GM12878 (cell line): ENCODE data around the gene NCL. TPM values are rescaled to one million over a fixed set of nuclear protein-coding genes. Genes with fewer than 3 reads are reported as not detected.
A peak's percentile ranks its signal among the peaks of the same experiment; 100 is the strongest.

Source experiments
- BHLHE40 ChIP-seq, 2 experiments: fragments of 450-650 bp in 1 of 2; IDR thresholded peaks; 2 replicates each; pipeline ENCODE4 v1.6.1; 2011 to 2017; ENCODE audit warnings: low read depth in 2 of 2, borderline replicate concordance in 1 of 2, improper control_type of control experiment in 1 of 2, low read length in 1 of 2, mild to moderate bottlenecking in 1 of 2
- CBX3 ChIP-seq: fragments of 200-600 bp; sonication (generic); IDR thresholded peaks from 2 replicates; pipeline ENCODE4 v1.6.1; 2016; ENCODE audit warnings: low read depth, borderline replicate concordance
- CEBPZ ChIP-seq: fragments of 150-350 bp; IDR thresholded peaks from 2 replicates; pipeline ENCODE4 v1.6.1; 2016; ENCODE audit warnings: low read depth, low read length
- CREM ChIP-seq: IDR thresholded peaks from 2 replicates; pipeline ENCODE4 v1.6.1; 2014; ENCODE audit warnings: antibody characterized with exemption, low read depth
- ESRRA ChIP-seq: IDR thresholded peaks from 2 replicates; pipeline ENCODE4 v1.6.1; 2012; ENCODE audit warnings: mild to moderate bottlenecking, low read length, improper control_type of control experiment
- ETV6 ChIP-seq, 2 experiments: fragments of 450-650 bp in 1 of 2; IDR thresholded peaks in 1 of 2; conservative IDR thresholded peaks in 1 of 2; 2 replicates each; pipeline ENCODE4 v1.6.1; 2014; ENCODE audit warnings: antibody characterized with exemption in 1 of 2, borderline replicate concordance in 1 of 2, low read depth in 1 of 2, mild to moderate bottlenecking in 1 of 2, moderate library complexity in 1 of 2
- MEF2A ChIP-seq: IDR thresholded peaks from 2 replicates; pipeline ENCODE4 v1.6.1; 2011; ENCODE audit warnings: low read depth, mild to moderate bottlenecking, low read length, moderate library complexity; ENCODE audit not compliant: insufficient read depth
- MEF2B ChIP-seq: fragments of 450-650 bp; IDR thresholded peaks from 2 replicates; pipeline ENCODE4 v1.6.1; 2018; ENCODE audit warnings: mild to moderate bottlenecking, moderate library complexity; ENCODE audit not compliant: partially characterized antibody, poor library complexity, severe bottlenecking
- MTA3 ChIP-seq: IDR thresholded peaks from 2 replicates; pipeline ENCODE4 v1.6.1; 2012; ENCODE audit warnings: low read length, inconsistent platforms, borderline replicate concordance
- SMAD1 ChIP-seq: fragments of 450-650 bp; IDR thresholded peaks from 2 replicates; pipeline ENCODE4 v1.6.1; 2018; ENCODE audit warnings: mild to moderate bottlenecking, low read depth; ENCODE audit not compliant: partially characterized antibody
- TBL1XR1 ChIP-seq: IDR thresholded peaks from 2 replicates; pipeline ENCODE4 v1.6.1; 2012; ENCODE audit warnings: low read depth, low read length, improper control_type of control experiment
- ZNF217 ChIP-seq: fragments of 450-650 bp; IDR thresholded peaks from 2 replicates; pipeline ENCODE4 v1.6.1; 2017; ENCODE audit warnings: antibody characterized with exemption, mild to moderate bottlenecking
- polyA plus RNA-seq, 11 experiments: library from polyadenylated mRNA; depleted of rRNA in 4 of 11; unstranded in 6 of 11; stranded (reverse) in 5 of 11; fragments of >200 nt; fragmentation: Nextera tagmentation in 4 of 11; fragmentation: Illumina TruSeq in 1 of 11; extraction: Ambion mirVana in 4 of 11; extraction: Trizol in 1 of 11; gene quantifications; 1 replicate in 1 of 11; 2 replicates in 10 of 11; pipeline versions ENCODE4 v1.2.1 to v1.2.3, GENCODE V29; 2011 to 2016; ENCODE audit warnings: inconsistent platforms in 2 of 11, missing spikeins in 2 of 11, low read depth in 1 of 11
- total RNA-seq, 4 experiments: library from RNA; depleted of rRNA in 3 of 4; stranded (reverse); fragments of >200 nt in 3 of 4; fragmentation: Illumina TruSeq in 1 of 4; extraction: Trizol in 1 of 4; gene quantifications; 2 replicates each; pipeline versions ENCODE4 v1.2.1 to v1.2.3, GENCODE V29; 2013 to 2021
- TF ChIP-seq, protein P1 (sequence below): fragments of 450-650 bp; formaldehyde crosslinking; IDR thresholded peaks from 2 replicates; pipeline ENCODE4 v1.5.0; 2022; ENCODE audit warnings: mild to moderate bottlenecking, missing genetic modification characterization
- TF ChIP-seq, protein P2 (sequence below): IDR thresholded peaks from 2 replicates; pipeline ENCODE4 v1.6.1; 2011; ENCODE audit warnings: borderline replicate concordance, low read depth, mild to moderate bottlenecking, moderate library complexity, low read length; ENCODE audit not compliant: insufficient read depth, poor library complexity, severe bottlenecking
- TF ChIP-seq, protein P3 (sequence below): fragments of 450-650 bp; IDR thresholded peaks from 2 replicates; pipeline ENCODE4 v1.6.1; 2017; ENCODE audit warnings: borderline replicate concordance
- TF ChIP-seq, protein P4 (sequence below): fragments of 450-650 bp; IDR thresholded peaks from 2 replicates; pipeline ENCODE4 v1.6.1; 2018; ENCODE audit warnings: borderline replicate concordance, mild to moderate bottlenecking; ENCODE audit not compliant: partially characterized antibody

The NCL gene
- total and polyA plus RNA-seq, 10 of the 15 experiments (the other 5 are each of a cell fraction or from before 2014, with no cell fraction given) = 123 to 1,207 (median 529) TPM

DNA sequence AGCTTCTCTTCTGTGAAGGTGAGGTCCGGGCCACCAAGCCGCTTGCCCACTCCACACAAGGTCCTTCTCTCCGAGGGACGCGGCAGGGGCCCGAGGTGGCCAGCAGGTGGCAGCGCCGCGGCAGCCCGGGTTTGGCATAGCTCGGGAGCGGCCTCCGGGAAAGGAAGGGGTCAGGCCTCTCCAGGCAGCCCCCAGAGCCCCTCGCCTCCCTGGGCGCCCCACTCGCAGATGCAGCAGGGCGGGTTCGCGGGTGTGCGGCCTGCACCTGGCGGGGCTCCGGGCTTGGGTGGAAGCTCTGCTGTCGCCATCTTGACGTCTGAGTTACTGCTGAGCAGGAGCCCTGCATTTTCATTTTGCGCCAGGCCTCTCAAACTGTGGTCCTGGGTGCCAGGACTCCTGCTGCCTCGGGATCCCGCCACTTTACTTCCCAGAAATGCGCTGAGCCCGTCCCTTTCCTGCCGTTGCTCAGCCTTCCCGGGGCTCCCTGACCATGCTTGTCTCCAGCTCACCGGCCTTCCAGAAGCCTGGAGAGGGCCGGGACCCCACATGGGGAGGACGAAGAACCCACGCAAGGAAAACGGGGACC lies 18.6 kb upstream of the NCL start (continued):
- TF ChIP-seq, protein P1, sequence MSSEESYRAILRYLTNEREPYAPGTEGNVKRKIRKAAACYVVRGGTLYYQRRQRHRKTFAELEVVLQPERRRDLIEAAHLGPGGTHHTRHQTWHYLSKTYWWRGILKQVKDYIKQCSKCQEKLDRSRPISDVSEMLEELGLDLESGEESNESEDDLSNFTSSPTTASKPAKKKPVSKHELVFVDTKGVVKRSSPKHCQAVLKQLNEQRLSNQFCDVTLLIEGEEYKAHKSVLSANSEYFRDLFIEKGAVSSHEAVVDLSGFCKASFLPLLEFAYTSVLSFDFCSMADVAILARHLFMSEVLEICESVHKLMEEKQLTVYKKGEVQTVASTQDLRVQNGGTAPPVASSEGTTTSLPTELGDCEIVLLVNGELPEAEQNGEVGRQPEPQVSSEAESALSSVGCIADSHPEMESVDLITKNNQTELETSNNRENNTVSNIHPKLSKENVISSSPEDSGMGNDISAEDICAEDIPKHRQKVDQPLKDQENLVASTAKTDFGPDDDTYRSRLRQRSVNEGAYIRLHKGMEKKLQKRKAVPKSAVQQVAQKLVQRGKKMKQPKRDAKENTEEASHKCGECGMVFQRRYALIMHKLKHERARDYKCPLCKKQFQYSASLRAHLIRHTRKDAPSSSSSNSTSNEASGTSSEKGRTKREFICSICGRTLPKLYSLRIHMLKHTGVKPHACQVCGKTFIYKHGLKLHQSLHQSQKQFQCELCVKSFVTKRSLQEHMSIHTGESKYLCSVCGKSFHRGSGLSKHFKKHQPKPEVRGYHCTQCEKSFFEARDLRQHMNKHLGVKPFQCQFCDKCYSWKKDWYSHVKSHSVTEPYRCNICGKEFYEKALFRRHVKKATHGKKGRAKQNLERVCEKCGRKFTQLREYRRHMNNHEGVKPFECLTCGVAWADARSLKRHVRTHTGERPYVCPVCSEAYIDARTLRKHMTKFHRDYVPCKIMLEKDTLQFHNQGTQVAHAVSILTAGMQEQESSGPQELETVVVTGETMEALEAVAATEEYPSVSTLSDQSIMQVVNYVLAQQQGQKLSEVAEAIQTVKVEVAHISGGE = no peak
- TF ChIP-seq MEF2B = peak; percentile 36
- no peak for TF ChIP-seq MEF2A
- no peak for TF ChIP-seq ESRRA
- no peak for TF ChIP-seq CREM
- TF ChIP-seq BHLHE40 (IDR thresholded peaks at IDR 0.05; ENCODE audit: borderline replicate concordance in 1 of 2, low read depth in 2 of 2, low read length in 1 of 2) = no peak; a peak in 1 of 4 replicates
- no peak for TF ChIP-seq SMAD1
- no peak for TF ChIP-seq CBX3
- no peak for TF ChIP-seq CEBPZ
- TF ChIP-seq, protein P2, sequence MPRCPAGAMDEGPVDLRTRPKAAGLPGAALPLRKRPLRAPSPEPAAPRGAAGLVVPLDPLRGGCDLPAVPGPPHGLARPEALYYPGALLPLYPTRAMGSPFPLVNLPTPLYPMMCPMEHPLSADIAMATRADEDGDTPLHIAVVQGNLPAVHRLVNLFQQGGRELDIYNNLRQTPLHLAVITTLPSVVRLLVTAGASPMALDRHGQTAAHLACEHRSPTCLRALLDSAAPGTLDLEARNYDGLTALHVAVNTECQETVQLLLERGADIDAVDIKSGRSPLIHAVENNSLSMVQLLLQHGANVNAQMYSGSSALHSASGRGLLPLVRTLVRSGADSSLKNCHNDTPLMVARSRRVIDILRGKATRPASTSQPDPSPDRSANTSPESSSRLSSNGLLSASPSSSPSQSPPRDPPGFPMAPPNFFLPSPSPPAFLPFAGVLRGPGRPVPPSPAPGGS = no peak
- TF ChIP-seq ZNF217 = no peak
- TF ChIP-seq, protein P3, sequence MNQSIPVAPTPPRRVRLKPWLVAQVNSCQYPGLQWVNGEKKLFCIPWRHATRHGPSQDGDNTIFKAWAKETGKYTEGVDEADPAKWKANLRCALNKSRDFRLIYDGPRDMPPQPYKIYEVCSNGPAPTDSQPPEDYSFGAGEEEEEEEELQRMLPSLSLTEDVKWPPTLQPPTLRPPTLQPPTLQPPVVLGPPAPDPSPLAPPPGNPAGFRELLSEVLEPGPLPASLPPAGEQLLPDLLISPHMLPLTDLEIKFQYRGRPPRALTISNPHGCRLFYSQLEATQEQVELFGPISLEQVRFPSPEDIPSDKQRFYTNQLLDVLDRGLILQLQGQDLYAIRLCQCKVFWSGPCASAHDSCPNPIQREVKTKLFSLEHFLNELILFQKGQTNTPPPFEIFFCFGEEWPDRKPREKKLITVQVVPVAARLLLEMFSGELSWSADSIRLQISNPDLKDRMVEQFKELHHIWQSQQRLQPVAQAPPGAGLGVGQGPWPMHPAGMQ = no peak
- no peak for TF ChIP-seq ETV6 (conservative IDR thresholded peaks at IDR 0.05 in 1 of 2, IDR thresholded peaks at IDR 0.05 in 1 of 2; ENCODE audit: borderline replicate concordance in 1 of 2, low read depth in 1 of 2)
- no peak for TF ChIP-seq MTA3
- no peak for TF ChIP-seq TBL1XR1
- TF ChIP-seq, protein P4, sequence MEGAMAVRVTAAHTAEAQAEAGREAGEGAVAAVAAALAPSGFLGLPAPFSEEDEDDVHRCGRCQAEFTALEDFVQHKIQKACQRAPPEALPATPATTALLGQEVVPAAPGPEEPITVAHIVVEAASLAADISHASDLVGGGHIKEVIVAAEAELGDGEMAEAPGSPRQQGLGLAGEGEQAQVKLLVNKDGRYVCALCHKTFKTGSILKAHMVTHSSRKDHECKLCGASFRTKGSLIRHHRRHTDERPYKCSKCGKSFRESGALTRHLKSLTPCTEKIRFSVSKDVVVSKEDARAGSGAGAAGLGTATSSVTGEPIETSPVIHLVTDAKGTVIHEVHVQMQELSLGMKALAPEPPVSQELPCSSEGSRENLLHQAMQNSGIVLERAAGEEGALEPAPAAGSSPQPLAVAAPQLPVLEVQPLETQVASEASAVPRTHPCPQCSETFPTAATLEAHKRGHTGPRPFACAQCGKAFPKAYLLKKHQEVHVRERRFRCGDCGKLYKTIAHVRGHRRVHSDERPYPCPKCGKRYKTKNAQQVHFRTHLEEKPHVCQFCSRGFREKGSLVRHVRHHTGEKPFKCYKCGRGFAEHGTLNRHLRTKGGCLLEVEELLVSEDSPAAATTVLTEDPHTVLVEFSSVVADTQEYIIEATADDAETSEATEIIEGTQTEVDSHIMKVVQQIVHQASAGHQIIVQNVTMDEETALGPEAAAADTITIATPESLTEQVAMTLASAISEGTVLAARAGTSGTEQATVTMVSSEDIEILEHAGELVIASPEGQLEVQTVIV = no peak
